IMR-90 (cell line): ENCODE data around the gene TPH1. TPM values are rescaled to one million over a fixed set of nuclear protein-coding genes. Genes with fewer than 3 reads are reported as not detected.
A peak's percentile ranks its signal among the peaks of the same experiment; 100 is the strongest.

Source experiments
- ATAC-seq: fragments of 200-7000 bp; cut with Tn5 transposase; 2 replicates; pipeline ENCODE4 v1.9.1; 2020; ENCODE audit warnings: low read depth, mild to moderate bottlenecking, moderate library complexity
- BruUV-seq: library from RNA; stranded (reverse); fragments of 400-500 nt; replicated peaks from 2 replicates; lab custom pipeline; 2021; lab: Mats Ljungman, UMichigan
- CTCF ChIA-PET: fragments of 300-600 bp; formaldehyde crosslinking; extraction: SDS; loops from one replicate; lab custom pipeline; 2021; ENCODE audit warnings: antibody characterized with exemption; lab: Yijun Ruan, JAX
- POLR2A ChIA-PET: fragments of 300-600 bp; sonication (Branson Sonifier 250); formaldehyde crosslinking; loops from one replicate; lab custom pipeline; 2022; ENCODE audit warnings: antibody characterized with exemption; ENCODE audit not compliant: unreplicated experiment; lab: Charles Lee
- DNase-seq: peaks from one replicate; pipeline ENCODE4 v3.0.0; 2013
- H2AFZ ChIP-seq: replicated peaks from 2 replicates; pipeline ENCODE3; 2013; ENCODE audit warnings: low read length, mild to moderate bottlenecking; ENCODE audit not compliant: poor library complexity
- H2AK5ac ChIP-seq: 2 replicates; pipeline ENCODE4 v1.6.1; 2013; ENCODE audit warnings: low read depth, low read length, inconsistent platforms
- H2AK9ac ChIP-seq: replicated peaks from 2 replicates; pipeline ENCODE3; 2013; ENCODE audit warnings: mild to moderate bottlenecking, low read depth, low read length, moderate library complexity; ENCODE audit not compliant: poor library complexity
- H2BK120ac ChIP-seq: 2 replicates; pipeline ENCODE4 v1.6.1; 2013; ENCODE audit warnings: low read depth, low read length, inconsistent platforms
- H2BK15ac ChIP-seq: 3 replicates; pipeline ENCODE4 v1.6.1; 2013; ENCODE audit warnings: low read depth, low read length, inconsistent platforms
- H2BK20ac ChIP-seq: 2 replicates; pipeline ENCODE4 v1.6.1; 2013; ENCODE audit warnings: low read depth, mild to moderate bottlenecking, inconsistent platforms, low read length, moderate library complexity
- H2BK5ac ChIP-seq: 2 replicates; pipeline ENCODE4 v1.6.1; 2013; ENCODE audit warnings: mild to moderate bottlenecking, low read depth, low read length, inconsistent platforms; ENCODE audit not compliant: poor library complexity, severe bottlenecking
- H3K14ac ChIP-seq: replicated peaks from 2 replicates; pipeline ENCODE4 v1.6.1; 2013; ENCODE audit warnings: low read depth, low read length, inconsistent platforms
- H3K18ac ChIP-seq: 2 replicates; pipeline ENCODE4 v1.6.1; 2013; ENCODE audit warnings: low read depth, low read length, control low read depth
- H3K23ac ChIP-seq: 2 replicates; pipeline ENCODE4 v1.6.1; 2013; ENCODE audit warnings: low read depth, low read length, inconsistent platforms
- H3K27ac ChIP-seq: 2 replicates; pipeline ENCODE4 v1.5.1; 2013; ENCODE audit warnings: mild to moderate bottlenecking, control low read depth, low read length; ENCODE audit not compliant: insufficient read depth
- H3K27me3 ChIP-seq: 2 replicates; pipeline ENCODE4 v1.6.1; 2013; ENCODE audit warnings: low read length; ENCODE audit not compliant: control insufficient read depth, insufficient read depth
- H3K36me3 ChIP-seq: 2 replicates; pipeline ENCODE4 v1.6.1; 2013; ENCODE audit warnings: low read length, mixed read lengths; ENCODE audit not compliant: control insufficient read depth, insufficient read depth
- H3K4ac ChIP-seq: 2 replicates; pipeline ENCODE4 v1.6.1; 2013; ENCODE audit warnings: low read depth, low read length, inconsistent platforms
- H3K4me1 ChIP-seq: 2 replicates; pipeline ENCODE4 v1.6.1; 2013; ENCODE audit warnings: low read length, mixed read lengths; ENCODE audit not compliant: control insufficient read depth, insufficient read depth
- H3K4me2 ChIP-seq: 2 replicates; pipeline ENCODE4 v1.6.1; 2013; ENCODE audit warnings: low read depth, mild to moderate bottlenecking, control low read depth, low read length, moderate library complexity
- H3K4me3 ChIP-seq: 2 replicates; pipeline ENCODE4 v1.5.1; 2013; ENCODE audit warnings: low read depth, mild to moderate bottlenecking, control low read depth, low read length, moderate library complexity; ENCODE audit not compliant: insufficient read depth
- H3K56ac ChIP-seq: 2 replicates; pipeline ENCODE4 v1.6.1; 2013; ENCODE audit warnings: low read length, inconsistent platforms; ENCODE audit not compliant: insufficient read depth; ENCODE audit errors: extremely low read depth
- H3K79me1 ChIP-seq, 2 experiments: 2 replicates each; pipeline ENCODE4 v1.6.1; 2013; ENCODE audit warnings: low read length in 2 of 2, inconsistent platforms in 1 of 2, low read depth in 1 of 2
- H3K9ac ChIP-seq: 2 replicates; pipeline ENCODE4 v1.6.1; 2013; ENCODE audit warnings: low read depth, low read length, control low read depth
- H3K9me1 ChIP-seq: 2 replicates; pipeline ENCODE4 v1.6.1; 2013; ENCODE audit warnings: low read length, inconsistent platforms; ENCODE audit not compliant: insufficient read depth
- H3K9me3 ChIP-seq: 2 replicates; pipeline ENCODE4 v1.6.1; 2013; ENCODE audit warnings: low read length; ENCODE audit not compliant: control insufficient read depth, insufficient read depth
- H4K20me1 ChIP-seq: 2 replicates; pipeline ENCODE4 v1.6.1; 2013; ENCODE audit warnings: low read length, inconsistent platforms; ENCODE audit not compliant: insufficient read depth
- H4K5ac ChIP-seq: 2 replicates; pipeline ENCODE4 v1.6.1; 2013; ENCODE audit warnings: mild to moderate bottlenecking, low read depth, low read length, control low read depth
- H4K8ac ChIP-seq, 2 experiments: 2 replicates each; pipeline ENCODE4 v1.6.1; 2013; ENCODE audit warnings: low read depth in 2 of 2, low read length in 2 of 2, control low read depth in 1 of 2, inconsistent platforms in 1 of 2
- H4K91ac ChIP-seq: 2 replicates; pipeline ENCODE4 v1.6.1; 2013; ENCODE audit warnings: low read depth, low read length, inconsistent platforms; ENCODE audit not compliant: insufficient read depth
- CTCF ChIP-seq: conservative IDR thresholded peaks from 2 replicates; pipeline ENCODE4 v1.5.1; 2012; ENCODE audit warnings: mild to moderate bottlenecking, low read depth, low read length, improper control_type of control experiment
- MAFK ChIP-seq: IDR thresholded peaks from 2 replicates; pipeline ENCODE4 v1.6.1; 2012; ENCODE audit warnings: low read depth, low read length, improper control_type of control experiment
- WGBS, 2 experiments: methylation state at CpG; one replicate each; pipeline versions ENCODE4 v1.1.5 to v1.1.7; 2013; ENCODE audit warnings: missing lambda C conversion rate in 2 of 2; ENCODE audit not compliant: insufficient read length in 1 of 2; ENCODE audit errors: extremely low coverage in 2 of 2; 5-methylcytosine and 5-hydroxymethylcytosine counted together
- dilution Hi-C: fragments of 300-500 bp; cut with HindIII; formaldehyde crosslinking; loops from one replicate; pipeline ENCODE4 v1.14.3; 2018; ENCODE audit warnings: low sequenced_read_pairs; ENCODE audit not compliant: unreplicated experiment
- in situ Hi-C: fragments of 300-500 bp; cut with MboI; formaldehyde crosslinking; loops from 3 replicates; pipeline ENCODE4 v1.14.3; 2019; ENCODE audit warnings: low sequenced_read_pairs, inconsistent platforms, mixed read lengths
- intact Hi-C: fragments of 100-400 bp; cut with micrococcal nuclease; formaldehyde crosslinking; loops from 2 replicates; pipeline ENCODE4 v1.10.0; 2022
- polyA plus RNA-seq, 3 experiments: library from polyadenylated mRNA; depleted of rRNA; stranded (reverse); fragments of >200 nt; gene quantifications; 2 replicates each; pipeline ENCODE4 v1.2.3, GENCODE V29; 2012; ENCODE audit warnings: low replicate concordance in 1 of 3
- total RNA-seq: library from RNA; depleted of rRNA; stranded (reverse); fragments of >200 nt; gene quantifications from 2 replicates; pipeline ENCODE4 v1.2.3, GENCODE V29; 2012

TPH1 gene
- total and polyA plus RNA-seq, 2 of the 4 experiments (the other 2 are of a cell fraction), result under 0.01 to 0.07 TPM

- TF ChIP-seq MAFK (peak; percentile 48), CTCF (no peak)
- Histone ChIP-seq H3K56ac (no peak overlapping the region), H2BK20ac (no peak overlapping the region), H3K9me1 (no peaks in the 10 kb centered on the region), H3K4ac (no peak overlapping the region), H4K8ac (no peak overlapping the region), H4K91ac (no peak overlapping the region), H3K18ac (no peak overlapping the region), H2BK120ac (no peak overlapping the region), H2AK9ac (no peak overlapping the region), H2AFZ (no peak overlapping the region), H3K9ac (no peak overlapping the region), H3K4me1 (peaks cover 2% of the 10 kb centered on the region; the same call in 1 of the 2 replicates), H3K27me3 (no peaks in the 10 kb centered on the region), H3K14ac (no peak overlapping the region), H3K4me3 (no peak overlapping the region), H3K23ac (no peak overlapping the region), H3K79me1 (no peaks in the 10 kb centered on the region), H3K27ac (no peak overlapping the region), H4K20me1 (no peaks in the 10 kb centered on the region), H4K5ac (no peak overlapping the region), H2AK5ac (no peak overlapping the region), H3K36me3 (no peaks in the 10 kb centered on the region), H2BK5ac (no peak overlapping the region), H2BK15ac (no peak overlapping the region), H3K9me3 (no peaks in the 10 kb centered on the region), H3K4me2 (no peak overlapping the region)
- ChIA-PET CTCF (no interaction called here), POLR2A (no interaction called here)
- no CpG with 5 or more reads among the region's 2 CpGs for WGBS, 2 experiments
- BruUV-seq, result no TSS peak
- no peak for DNase-seq
- intact Hi-C loops, result no loop called here
- no peak for ATAC-seq
- in situ Hi-C loops, result no loop called here
- dilution Hi-C loops, result no loop called here
These were observed 21.3 kb upstream of the TPH1 start for GRCh38 chr11:18067372-18067771.
